HG02642 (cell line): ENCODE data around the gene CREBZF.
"Not testable (repeated sequence)": the region's sequence is repeated elsewhere in the genome, so short reads cannot be mapped to it uniquely, and the experiment has no call there.

Experiments used
- ATAC-seq: cut with Tn5 transposase; IDR thresholded peaks from one replicate; pipeline ENCODE4 v1.9.1; 2021; ENCODE audit warnings: mild to moderate bottlenecking; ENCODE audit not compliant: unreplicated experiment, poor library complexity

The CREBZF gene

DNA sequence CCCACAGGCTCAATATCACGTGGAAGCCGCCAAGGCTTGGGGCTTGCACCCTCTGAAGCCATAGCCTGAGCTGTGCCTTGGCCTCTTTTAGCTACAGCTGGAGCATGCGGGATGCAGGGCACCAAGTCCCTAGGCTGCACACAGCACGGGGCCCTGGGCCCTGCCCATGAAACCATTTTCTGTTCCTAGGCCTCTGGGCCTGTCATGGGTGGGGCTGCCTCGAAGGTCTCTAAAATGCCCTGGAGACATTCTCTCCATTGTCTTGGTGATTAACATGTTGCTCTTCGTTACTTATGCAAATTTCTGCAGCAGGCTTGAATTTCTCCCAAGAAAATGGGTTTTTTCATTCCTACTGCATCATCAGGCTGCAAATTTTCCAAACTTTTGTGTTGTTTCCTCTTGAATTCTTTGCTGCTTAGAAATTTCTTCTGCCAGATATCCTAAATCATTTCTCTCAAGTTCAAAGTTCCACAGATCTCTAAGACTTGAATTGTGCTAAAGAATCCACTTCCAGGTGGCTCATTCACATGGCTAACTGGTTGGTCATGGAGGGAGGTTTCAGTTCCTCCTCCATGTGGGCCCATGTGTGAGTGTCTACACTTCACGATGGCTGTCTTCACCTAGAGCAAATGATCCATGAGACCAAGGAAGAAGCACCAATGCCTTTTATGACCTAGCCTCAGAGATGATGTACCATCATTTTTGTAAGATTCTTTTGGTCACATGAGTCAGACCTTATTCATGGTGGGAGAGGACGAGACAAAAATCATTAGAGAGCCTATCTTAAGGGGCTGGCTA is 7.4 kb upstream of the CREBZF start:
- ATAC-seq: no peak

DNA sequence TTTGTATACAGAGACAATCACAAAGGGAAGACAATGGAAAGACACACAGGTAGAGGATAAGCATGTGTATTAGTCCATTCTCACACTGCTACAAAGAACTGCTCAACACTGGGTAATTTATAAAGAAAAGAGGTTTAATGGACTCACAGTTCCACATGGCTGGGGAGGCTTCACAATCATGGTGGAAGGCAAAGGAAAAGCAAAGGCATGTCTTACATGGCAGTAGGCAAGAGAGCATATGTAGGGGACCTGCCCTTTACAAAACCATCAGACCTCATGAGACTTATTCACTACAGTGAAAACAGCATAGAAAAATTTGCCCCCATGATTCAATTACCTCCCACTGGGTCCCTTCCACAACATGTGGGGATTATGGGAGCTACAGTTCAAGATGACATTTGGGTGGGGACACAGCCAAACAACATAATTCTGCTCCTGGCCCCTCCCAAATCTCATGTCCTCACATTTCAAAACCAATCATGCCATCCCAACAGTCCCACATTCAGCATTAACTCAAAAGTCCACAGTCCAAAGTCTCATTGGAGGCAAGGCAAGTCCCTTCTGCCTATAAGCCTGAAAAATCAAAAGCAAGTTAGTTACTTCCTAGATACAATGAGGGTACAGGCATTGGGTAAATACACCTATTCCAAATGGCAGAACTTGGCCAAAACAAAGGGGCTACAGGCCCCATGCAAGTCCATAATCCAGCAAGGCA is 6.2 kb upstream of the CREBZF start:
- not testable (repeated sequence) for ATAC-seq

DNA sequence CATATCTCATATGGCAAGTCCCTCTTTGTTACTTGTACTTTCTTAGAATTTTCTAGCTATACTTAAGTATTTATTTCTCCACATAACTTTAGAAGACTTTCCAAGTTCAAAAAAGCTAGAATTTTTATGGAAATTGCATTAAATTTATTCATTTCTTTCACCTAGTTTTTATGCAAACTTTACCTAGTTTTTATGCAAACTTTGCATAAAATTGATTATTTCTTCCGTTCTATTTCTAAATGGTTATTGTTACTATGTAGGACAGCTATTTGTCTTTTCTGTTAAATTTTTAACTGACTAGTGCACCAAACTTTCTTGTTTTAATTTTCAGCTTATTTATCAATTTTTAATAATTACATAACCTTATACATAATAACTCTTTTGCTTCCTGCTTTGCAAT is 3.2 kb upstream of the CREBZF start:
- no peak for ATAC-seq

DNA sequence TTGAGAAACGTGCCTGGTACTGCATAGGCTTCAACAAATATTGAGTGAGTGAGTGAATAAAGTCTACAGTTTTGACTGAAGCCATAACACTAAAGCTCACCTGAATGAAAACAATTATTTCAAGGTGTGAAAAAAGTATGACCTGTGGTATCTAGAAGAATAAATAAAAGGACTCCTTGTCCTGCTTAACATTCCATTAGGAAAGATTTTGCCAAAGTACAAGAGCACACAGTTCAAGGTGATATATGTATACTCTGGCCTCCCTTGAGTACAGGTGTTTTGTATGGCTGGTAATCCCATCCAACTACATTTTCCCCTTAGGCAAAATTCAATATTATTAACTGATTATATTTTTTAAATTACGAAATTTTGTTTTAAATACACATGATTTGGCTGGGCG is 1.8 kb upstream of the CREBZF start:
- ATAC-seq: no peak

DNA sequence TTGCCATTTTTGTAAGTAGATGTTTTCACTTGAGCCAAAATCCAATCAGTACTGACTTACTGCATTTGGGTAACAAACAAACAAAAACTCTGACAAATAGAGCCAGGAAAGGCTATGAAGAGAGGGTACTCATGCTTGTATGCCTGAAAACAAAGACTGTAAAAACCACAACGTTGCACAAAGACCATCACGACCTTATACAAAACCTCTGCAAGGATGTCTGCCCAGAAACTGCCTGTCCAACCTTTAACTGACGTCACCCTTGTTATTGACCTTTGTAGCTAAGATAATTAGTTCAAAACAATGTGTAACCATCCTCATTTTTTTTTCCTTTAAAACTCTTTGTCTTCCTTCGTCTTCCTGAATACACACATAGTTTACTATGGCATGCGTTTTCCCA is 804 bp upstream of the CREBZF start:
- no peak for ATAC-seq

DNA sequence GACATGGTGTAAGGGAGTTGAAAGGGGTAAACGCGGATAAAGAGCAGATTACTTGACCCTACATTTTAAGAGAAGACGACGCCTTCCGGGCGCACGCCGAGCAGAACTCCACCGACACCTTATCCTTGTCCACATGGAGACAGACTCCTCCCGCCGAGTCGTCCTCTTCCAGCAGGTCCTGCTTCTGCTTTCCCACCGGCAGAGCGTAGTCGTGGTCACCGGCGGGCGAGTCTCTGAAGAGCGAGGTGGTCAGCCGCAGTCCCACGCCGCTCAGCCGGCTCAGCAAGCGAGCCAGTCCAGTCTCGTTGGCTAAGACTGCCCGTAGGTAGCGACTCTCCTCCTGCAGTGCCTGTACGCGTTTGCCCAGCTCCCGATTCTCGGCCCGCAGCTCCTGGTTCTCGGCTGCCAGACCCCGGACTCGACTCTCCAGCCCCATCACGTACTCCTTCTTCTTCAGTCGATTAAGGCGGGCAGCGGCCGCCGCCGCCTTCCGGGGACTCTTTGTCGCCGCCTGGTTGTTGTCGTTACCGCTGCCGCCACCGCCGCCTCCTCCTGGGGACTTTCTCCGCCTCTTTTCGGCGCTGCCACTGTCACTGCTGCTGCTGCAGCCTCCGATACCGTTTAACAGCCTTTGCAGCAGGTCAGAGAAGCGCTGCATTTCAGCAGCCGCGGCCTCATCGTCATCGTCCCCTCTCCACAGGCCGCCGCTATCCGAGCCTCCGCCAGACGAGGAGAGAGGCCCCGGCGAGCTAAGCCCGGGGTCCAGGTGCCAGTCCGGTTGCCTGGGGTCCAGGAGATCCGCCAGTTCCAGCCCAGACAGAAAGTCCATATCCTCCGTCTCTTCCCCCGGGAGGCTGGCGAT is 945 bp downstream of the CREBZF start:
- ATAC-seq: peak; percentile 73

DNA sequence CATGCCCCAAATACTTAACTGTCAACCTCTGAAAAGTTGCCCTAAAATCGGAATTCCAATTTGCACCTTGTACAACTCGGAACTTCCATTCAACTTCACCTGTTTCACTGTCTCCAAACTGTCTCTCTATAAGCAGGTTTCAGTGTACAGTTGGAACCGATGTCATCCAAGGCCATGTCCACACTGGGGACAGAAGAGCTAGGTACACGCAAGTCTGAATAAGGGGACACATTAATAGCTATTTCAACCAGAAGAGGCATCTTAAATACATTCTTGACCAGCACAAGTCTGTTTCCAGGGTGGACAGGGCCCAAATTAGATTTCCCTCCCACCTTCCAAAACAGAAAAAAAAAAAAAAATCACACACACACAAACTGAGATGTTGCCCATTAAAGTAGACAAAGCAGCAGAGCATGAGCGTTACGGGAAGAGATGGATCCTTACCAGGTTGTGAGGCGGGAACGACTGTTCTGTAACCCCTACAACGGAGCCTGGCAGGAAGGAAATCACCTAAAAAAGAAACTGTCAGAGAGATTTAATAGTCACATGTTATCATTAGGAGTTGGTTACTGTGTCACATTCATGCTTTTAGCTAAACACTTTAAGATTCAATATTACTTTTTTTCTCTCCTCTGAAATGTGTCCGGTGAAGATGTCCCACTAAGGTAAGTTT is 1.7 kb downstream of the CREBZF start:
- ATAC-seq: no peak

DNA sequence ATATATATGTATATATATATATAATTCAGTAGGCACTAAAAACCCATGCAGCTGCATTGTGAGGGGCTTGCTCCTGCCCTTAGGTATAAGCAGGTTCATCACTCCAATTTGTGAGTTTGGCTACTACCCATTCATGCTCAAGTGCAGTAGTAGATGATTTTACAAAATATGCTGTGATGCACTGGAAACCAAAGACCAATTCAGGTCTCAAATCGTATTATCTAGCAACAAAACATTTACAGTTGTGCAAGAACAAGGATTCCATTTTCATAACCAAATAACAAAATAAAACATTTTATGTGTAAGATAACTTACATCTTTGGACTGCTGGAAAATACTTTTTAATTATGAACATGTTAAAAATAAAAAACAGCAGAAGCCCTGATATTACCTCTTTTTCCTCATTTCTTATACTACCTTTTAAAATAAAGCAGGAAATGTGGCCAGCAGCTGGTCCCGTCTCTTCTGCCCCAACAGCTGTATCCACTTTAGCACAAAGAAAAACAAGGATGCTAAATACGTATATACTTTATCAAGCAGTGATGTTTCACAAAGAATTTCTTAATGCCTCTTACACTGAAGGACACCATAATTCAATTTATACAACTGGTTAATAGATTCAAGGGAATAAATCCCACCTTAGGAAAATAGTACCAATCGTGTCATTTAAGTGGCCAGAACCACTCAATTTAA is 2.8 kb downstream of the CREBZF start:
- ATAC-seq: no peak

DNA sequence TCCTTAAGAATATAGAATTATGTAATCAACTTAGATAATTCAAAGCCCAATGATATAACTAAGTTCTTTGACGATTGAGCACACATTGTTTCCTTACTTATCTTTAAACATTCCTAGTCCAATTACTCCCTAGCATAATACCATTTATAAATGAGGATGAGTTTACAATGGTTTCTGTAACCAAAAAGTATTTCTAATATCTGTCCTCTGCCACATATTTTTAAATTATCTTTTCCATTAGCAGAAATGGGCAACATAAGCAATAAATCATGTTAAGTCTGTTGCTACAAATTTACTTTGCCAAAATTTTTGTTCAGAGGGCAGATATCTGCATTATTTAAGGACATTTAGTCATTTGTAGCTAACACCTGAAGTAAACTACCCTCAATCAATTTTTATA is 6.7 kb downstream of the CREBZF start:
- ATAC-seq: no peak

DNA sequence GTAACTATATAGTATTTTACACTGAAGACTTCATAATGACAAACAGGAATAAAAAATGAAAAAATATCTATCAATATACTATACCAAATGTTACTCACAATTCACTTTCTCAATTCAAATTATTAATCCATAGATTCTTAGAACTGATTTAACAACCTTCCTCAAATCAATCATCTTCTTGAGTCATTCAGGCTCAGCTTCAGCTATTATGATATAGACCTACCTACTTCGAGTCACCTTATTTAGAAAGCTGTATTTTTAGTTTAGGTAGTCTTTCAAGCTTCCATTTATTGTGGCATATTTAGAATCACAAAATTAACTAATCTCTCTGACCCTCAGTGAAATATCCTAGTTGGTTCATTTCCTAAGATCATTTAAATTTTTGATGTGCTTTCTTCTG is 8.2 kb downstream of the CREBZF start:
- ATAC-seq: no peak

DNA sequence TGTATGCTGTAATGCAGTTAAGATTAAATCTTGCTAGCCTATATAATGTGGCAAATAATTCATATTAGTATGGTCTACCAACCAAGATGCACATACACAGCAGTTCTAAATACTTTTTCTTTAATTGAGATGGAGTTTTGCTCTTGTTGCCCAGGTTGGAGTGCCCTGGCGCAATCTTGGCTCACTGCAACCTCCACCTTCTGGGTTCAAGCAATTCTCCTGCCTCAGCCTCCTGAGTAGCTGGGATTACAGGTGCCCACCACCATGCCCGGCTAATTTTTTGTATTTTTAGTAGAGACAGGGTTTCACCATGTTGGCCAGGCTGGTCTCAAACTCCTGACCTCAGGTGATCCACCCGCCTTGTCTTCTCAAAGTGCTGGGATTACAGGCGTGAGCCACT is 10.6 kb downstream of the CREBZF start:
- not testable (repeated sequence) for ATAC-seq

DNA sequence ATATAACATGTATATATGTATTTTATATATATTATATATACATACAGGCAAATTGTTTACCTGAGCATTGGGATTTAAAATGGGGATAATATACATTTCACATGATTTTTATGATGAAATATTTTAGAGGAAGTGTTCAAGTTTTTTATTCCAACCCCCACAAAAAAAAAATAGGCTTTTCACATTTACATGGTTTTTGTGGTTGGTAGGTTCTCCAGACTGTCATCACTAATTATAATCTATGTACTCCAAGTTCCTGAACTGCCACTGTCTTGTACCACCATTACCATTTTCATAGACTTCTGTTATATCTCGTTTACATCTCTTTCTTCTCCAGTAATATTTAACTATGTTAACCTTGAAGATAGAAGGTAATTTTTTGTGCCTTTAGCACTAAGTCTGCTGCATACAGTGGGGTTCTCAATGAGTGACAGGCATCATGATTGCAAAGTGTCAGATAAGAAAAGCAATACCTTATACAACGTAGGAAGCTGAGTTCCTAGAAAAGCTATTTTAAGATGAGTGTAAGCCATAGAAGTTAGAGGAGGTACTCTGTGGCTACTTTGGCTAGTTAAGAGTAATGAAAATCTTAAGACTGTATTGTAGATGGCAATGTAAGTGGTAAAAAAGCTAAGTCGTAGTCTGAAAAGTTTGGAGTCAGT is 12.0 kb downstream of the CREBZF start:
- ATAC-seq: no peak

DNA sequence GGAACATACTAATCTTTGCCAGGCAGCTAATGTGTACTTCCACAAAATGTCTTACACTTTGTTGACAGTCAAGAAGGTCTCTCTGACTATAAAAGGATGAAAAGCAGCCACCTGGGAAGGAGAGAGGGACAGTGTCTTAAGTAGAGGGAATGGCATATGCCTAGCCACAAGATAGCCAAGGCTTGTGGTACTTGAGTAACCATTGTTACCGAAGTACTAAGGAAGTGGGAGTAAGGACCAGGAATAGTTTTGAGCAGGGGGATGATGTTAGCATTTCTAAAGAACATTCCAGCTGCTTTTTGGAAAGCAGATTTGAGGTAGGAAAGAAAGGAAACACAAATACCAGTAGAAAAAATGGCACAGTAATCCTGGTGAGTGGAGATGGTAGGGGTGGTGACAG is 13.8 kb downstream of the CREBZF start:
- ATAC-seq: no peak

DNA sequence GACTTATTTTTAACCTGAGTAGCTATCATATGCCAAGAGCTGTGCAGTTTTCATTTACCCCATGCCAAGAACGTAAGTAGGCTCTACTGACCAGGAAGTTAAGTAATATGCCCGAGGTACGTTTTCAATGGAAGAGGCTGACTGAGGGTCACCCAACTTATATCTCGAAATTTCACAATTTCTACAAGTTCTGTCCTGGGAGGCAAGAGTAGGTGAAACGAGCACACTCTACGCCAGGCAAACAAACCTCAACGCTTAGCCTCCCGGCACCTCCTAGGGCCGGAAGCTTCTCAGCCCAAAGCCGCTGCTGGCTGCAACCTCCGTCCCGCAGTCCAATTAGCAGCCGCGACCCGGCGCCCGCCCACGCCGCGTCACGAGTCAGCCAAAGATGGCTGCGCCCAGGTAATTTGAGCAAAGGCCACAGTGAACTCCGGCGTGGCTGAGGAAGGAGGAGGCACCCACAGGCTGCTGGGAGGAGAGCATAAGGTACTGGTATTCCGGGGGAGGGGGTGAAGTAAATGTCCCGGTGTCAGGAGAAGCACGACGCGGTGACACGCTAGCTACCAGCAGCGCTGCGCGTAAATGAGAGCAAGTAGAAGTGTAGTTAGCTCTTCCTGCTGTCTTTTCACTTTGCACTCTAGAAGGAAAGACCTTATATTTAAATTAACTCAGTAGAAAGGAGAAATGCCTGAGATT is 17.2 kb downstream of the CREBZF start, which contains the start of gene TMEM126A:
TSS of gene TMEM126A (plus strand) at position 364 of the 696 bp plus-strand sequence. CDS start 2,289 bp downstream, outside the sequence.
- peak; percentile 100 for ATAC-seq

DNA sequence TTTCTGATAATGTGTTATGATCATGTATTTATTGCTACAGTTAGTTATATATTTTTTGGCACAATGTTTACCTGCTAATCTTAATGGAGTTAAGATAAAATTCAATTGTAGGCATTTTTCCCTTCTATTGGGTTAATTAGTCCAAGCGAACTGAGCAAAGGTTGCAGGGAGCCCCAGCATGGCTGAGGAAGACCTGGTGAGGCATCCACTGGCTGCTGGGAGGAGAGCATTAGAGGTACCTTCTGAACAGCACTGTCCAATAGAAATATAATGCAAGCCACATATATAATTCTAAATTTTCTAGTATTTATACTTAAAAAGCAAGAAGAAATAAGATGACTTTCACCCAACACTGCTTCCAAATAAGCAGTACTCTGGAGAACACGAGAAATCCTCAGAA is 17.9 kb downstream of the CREBZF start:
- ATAC-seq: no peak

DNA sequence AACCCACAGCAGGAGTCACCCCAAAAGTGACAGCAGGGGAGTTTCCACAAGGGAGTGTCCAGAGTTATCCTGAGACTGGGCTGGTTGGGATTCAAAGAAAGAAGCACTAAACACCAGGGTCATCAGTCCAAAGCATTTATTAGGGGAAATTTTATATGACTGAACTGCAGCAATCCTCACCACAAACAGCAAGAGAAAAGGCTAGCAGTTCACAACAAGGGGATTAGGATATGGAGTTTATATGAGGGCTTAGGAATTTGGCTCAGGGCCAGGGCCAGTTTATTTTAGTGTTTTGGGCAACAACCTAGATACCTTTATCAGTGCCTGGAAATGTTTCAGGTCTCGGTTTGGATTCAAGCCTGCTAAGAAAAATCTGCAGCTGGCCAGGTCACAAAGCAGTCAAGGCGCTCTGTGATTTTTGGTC is 21.7 kb downstream of the CREBZF start:
- no peak for ATAC-seq

DNA sequence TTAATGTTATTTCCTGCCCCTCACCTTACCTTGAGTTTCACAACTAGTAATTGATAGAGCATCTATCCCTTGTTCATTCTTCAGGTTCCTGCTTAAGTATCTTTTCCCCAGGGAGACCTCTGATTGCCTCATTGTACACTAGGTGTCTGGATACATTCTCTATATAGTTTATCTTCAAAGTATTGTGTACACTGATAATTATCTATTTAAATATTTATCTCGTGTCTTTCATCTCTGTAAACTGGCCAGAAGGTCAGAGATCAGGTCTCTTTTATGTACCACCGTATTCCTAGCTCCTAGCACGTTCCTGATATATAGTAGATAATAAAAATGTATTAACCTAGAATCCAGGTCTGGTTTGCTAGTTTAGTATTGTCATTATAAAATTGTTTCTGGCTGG is 30.2 kb downstream of the CREBZF start:
- no peak for ATAC-seq

DNA sequence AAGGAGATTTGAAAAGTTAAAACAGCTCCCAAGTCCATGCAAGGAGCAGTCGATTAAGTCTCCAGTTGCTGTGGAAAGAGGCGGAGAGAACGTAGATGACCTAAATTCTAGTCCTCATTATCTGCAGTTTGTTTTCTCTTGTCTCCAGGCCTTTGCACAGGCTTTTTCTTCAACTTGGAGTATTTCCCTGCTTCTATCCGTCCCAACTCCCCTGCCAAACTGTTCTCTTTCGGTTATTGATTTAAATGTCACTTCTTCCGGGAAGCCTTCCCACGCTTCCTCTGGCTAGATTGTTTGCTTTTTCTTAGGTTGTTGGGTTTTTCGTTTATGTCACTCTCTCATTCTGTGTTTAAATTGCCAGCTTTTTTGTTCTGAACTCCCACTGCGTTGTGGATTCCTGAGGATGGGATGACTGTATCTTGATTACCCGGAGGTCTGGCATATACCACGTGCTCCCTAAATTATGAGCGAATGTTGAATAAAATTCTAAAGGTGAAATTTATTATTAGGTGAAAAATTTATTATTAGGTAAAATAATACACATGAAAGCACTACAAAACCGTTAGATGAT is 36.1 kb downstream of the CREBZF start:
- peak; percentile 11 for ATAC-seq
